ENCODE data around the gene CHN2. TPM values are rescaled to one million over a fixed set of nuclear protein-coding genes. Genes with fewer than 3 reads are reported as not detected.

The CHN2 gene
- total RNA-seq, 2 experiments from 2014 or later: 1.7 to 1.8 TPM

GRCh38 chr7:29362380-29362779, 167.8 kb downstream of the CHN2 start:
- Mint-ChIP-seq H3K9me3 (no peaks in the 10 kb centered on the region), H3K27me3 (no peaks in the 10 kb centered on the region), H3K4me1 (ENCODE audit: low read depth) (no peaks in the 10 kb centered on the region), H3K36me3 (ENCODE audit: low read depth) (no peaks in the 10 kb centered on the region), H3K27ac (no peak overlapping the region), H3K4me3 (no peak overlapping the region)
- intact Hi-C loops (cut with micrococcal nuclease): no loop called here
- DNase-seq: no peak
- CTCF ChIA-PET: interaction anchor here (1.5 kb wide), 1 partner anchor 172 kb away, joined by 6 read pairs; no protein-coding TSS in a partner anchor
- TF ChIP-seq CTCF (IDR thresholded peaks at IDR 0.05): no peak
- no peak for ATAC-seq
- POLR2A ChIA-PET: no interaction called here

GRCh38 chr7:29363636-29364425, 169.3 kb downstream of the CHN2 start:
- no peak for DNase-seq
- ChIA-PET CTCF (interaction anchor here (1.5 kb wide), 1 partner anchor 174 kb away, joined by 6 read pairs; no protein-coding TSS in a partner anchor), POLR2A (no interaction called here)
- intact Hi-C loops (cut with micrococcal nuclease): no loop called here
- ATAC-seq: no peak
- no peak overlapping the region for H3K27ac Mint-ChIP-seq
- no peak for TF ChIP-seq CTCF (IDR thresholded peaks at IDR 0.05)
- no peaks in the 10 kb centered on the region for H3K27me3 Mint-ChIP-seq
- no peaks in the 10 kb centered on the region for H3K36me3 Mint-ChIP-seq (ENCODE audit: low read depth)
- H3K4me3 Mint-ChIP-seq: no peak overlapping the region
- no peaks in the 10 kb centered on the region for H3K9me3 Mint-ChIP-seq
- H3K4me1 Mint-ChIP-seq (ENCODE audit: low read depth): no peaks in the 10 kb centered on the region

GRCh38 chr7:29364661-29365060, 170.1 kb downstream of the CHN2 start:
- ChIA-PET POLR2A (no interaction called here), CTCF (no interaction called here)
- Mint-ChIP-seq H3K27me3 (no peaks in the 10 kb centered on the region), H3K9me3 (no peaks in the 10 kb centered on the region), H3K36me3 (ENCODE audit: low read depth) (no peaks in the 10 kb centered on the region), H3K4me1 (ENCODE audit: low read depth) (no peaks in the 10 kb centered on the region), H3K4me3 (no peak overlapping the region), H3K27ac (no peak overlapping the region)
- intact Hi-C loops (cut with micrococcal nuclease): no loop called here
- DNase-seq: no peak
- TF ChIP-seq CTCF (IDR thresholded peaks at IDR 0.05): no peak
- ATAC-seq: no peak

- intact Hi-C loops (cut with micrococcal nuclease): no loop called here
- ATAC-seq (no peak), DNase-seq (no peak)
- Mint-ChIP-seq H3K4me1 (ENCODE audit: low read depth) (no peaks in the 10 kb centered on the region), H3K27me3 (no peaks in the 10 kb centered on the region), H3K36me3 (ENCODE audit: low read depth) (no peaks in the 10 kb centered on the region), H3K9me3 (no peaks in the 10 kb centered on the region), H3K4me3 (no peak overlapping the region), H3K27ac (no peak overlapping the region)
- POLR2A ChIA-PET: no interaction called here
- CTCF ChIA-PET: no interaction called here
- no peak for TF ChIP-seq CTCF (IDR thresholded peaks at IDR 0.05)
These were observed 170.8 kb downstream of the CHN2 start for GRCh38 chr7:29365423-29365822.

- ATAC-seq: no peak
- Mint-ChIP-seq H3K36me3 (ENCODE audit: low read depth) (no peaks in the 10 kb centered on the region), H3K27me3 (no peaks in the 10 kb centered on the region), H3K4me3 (no peak overlapping the region), H3K4me1 (ENCODE audit: low read depth) (no peaks in the 10 kb centered on the region), H3K9me3 (no peaks in the 10 kb centered on the region), H3K27ac (no peak overlapping the region)
- no peak for TF ChIP-seq CTCF (IDR thresholded peaks at IDR 0.05)
- DNase-seq: no peak
- CTCF ChIA-PET: no interaction called here
- intact Hi-C loops (cut with micrococcal nuclease): no loop called here
- POLR2A ChIA-PET: no interaction called here
These were observed 173.2 kb downstream of the CHN2 start for GRCh38 chr7:29367784-29368183.

Data from activated CD8-positive, alpha-beta T cell treated with anti-CD3 and anti-CD28 coated beads for 36 hours (primary cell).